Tibial artery (tissue), 4 donors: ENCODE results near the gene CNPY1.

Source experiments
- DNase-seq, 2 donors: peaks; one replicate each; pipeline ENCODE4 v3.0.0-alpha.2; 2019
- H3K27ac ChIP-seq, 2 donors: fragments of 200-600 bp; sonication (generic) in 1 of 2; 1 replicate in 1 of 2; 2 replicates in 1 of 2; pipeline ENCODE4 v1.5.1; 2018 to 2019; ENCODE audit warnings: mild to moderate bottlenecking in 1 of 2
- H3K27me3 ChIP-seq, 2 donors: fragments of 200-600 bp; sonication (generic) in 1 of 2; one replicate each; pipeline versions ENCODE4 v1.5.1 to v1.6.0; 2016 to 2019
- H3K36me3 ChIP-seq, 3 donors: fragments of 200-600 bp; sonication (generic) in 2 of 3; one replicate each; pipeline ENCODE4 v1.5.1; 2016 to 2019; ENCODE audit warnings: mild to moderate bottlenecking in 2 of 3
- H3K4me1 ChIP-seq, 4 donors: fragments of 200-600 bp; sonication (generic) in 2 of 4; 1 replicate in 3 of 4; 2 replicates in 1 of 4; pipeline ENCODE4 v1.5.1; 2016 to 2019
- H3K4me3 ChIP-seq, 2 donors: fragments of 200-600 bp; sonication (generic) in 1 of 2; 1 replicate in 1 of 2; 2 replicates in 1 of 2; pipeline ENCODE4 v1.5.1; 2018 to 2019; ENCODE audit warnings: mild to moderate bottlenecking in 2 of 2
- H3K9me3 ChIP-seq, 3 donors: fragments of 200-600 bp; sonication (generic) in 1 of 3; one replicate each; pipeline ENCODE4 v1.5.1; 2016 to 2019
- intact Hi-C: fragments of 100-400 bp; cut with DNase I; formaldehyde crosslinking; loops from one replicate; pipeline ENCODE4 v1.15.0; 2023; ENCODE audit warnings: low total_unique reads
- TF ChIP-seq, protein P1 (sequence below), 2 experiments: fragments of 200-600 bp in 1 of 2; fragments of 450-650 bp in 1 of 2; IDR thresholded peaks; one replicate each; pipeline ENCODE4 v1.5.1; 2017 to 2019; ENCODE audit warnings: antibody characterized with exemption in 2 of 2, mild to moderate bottlenecking in 1 of 2, moderate library complexity in 1 of 2

The CNPY1 gene

DNA sequence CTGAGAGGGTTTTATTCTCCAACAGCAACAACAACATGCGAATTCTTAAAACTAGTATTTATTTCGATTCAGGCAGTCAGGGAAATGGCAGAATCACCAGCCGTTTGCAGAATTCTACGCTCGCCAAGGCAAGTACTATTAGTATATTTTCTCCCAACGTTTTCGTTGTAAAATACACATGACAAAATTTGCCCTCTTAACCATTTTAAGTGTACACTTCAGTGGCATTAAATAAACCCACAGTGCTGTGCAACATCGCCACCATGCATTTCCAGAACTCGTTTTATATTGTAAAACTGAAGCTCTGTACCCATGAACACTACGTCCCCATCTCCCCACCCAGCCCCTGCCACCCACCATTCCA lies 77.6 kb downstream of the CNPY1 start:
- peaks cover 0 to 39% (median 28%) of the 10 kb centered on the region in 4 donors for H3K4me1 ChIP-seq
- H3K9me3 ChIP-seq, result no peaks in the 10 kb centered on the region
- intact Hi-C loops, result no loop called here
- H3K4me3 ChIP-seq, result no peak overlapping the region
- TF ChIP-seq, protein P1, sequence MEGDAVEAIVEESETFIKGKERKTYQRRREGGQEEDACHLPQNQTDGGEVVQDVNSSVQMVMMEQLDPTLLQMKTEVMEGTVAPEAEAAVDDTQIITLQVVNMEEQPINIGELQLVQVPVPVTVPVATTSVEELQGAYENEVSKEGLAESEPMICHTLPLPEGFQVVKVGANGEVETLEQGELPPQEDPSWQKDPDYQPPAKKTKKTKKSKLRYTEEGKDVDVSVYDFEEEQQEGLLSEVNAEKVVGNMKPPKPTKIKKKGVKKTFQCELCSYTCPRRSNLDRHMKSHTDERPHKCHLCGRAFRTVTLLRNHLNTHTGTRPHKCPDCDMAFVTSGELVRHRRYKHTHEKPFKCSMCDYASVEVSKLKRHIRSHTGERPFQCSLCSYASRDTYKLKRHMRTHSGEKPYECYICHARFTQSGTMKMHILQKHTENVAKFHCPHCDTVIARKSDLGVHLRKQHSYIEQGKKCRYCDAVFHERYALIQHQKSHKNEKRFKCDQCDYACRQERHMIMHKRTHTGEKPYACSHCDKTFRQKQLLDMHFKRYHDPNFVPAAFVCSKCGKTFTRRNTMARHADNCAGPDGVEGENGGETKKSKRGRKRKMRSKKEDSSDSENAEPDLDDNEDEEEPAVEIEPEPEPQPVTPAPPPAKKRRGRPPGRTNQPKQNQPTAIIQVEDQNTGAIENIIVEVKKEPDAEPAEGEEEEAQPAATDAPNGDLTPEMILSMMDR (IDR thresholded peaks at IDR 0.05), result no peak
- peaks cover 0 to 100% of the 10 kb centered on the region in 2 donors for H3K27me3 ChIP-seq
- no peak for DNase-seq
- no peak overlapping the region for H3K27ac ChIP-seq
- H3K36me3 ChIP-seq, result no peaks in the 10 kb centered on the region

DNA sequence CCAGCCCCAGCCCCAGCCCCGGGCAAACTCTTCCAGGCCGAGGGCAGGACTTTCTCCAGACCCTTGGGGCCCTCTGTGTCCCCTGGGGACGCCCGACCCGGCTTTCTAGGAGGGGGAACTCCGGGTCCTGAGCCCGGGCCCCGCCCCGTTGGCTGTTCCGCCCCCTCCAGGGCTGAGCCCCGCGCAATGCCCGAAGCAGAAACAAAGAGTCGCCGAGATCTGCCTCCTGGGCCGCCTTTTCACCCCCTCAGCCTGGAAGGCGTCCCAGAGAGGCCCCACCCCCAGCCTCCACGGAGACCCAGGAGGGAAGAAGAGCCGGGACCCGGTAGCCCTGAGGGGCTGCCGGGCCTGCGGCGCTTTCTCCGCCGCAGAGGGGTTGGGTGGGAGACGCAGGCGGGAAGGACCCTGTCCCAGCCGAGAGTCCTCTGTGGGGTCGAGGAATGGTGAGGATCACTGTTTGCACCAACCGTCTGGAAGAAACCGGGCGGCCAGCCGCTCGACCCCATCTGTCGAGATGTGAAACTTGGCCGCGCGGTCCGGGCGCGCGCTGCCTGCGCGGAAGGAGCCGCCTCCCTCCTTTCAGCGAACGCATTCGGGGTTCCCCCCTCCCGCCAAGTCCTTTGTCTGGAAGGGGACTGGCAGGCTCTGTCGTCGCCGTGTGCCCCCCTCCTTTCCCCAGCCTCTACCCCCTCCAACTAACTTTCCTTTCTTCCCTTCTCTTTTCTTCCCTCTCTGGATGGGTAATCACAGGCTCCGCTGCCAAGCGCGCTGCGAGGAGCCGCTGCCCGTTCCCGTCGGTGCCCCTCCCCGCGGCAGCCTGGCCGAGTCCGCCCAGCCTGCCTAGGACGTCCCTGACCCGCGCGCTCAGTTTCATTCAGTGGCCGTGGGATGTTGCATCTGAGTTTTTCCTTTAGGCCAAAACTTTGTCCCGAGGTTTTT lies 78.2 kb downstream of the CNPY1 start:
- Histone ChIP-seq H3K27me3 (peaks cover 0 to 100% of the 10 kb centered on the region in 2 donors), H3K9me3 (no peaks in the 10 kb centered on the region), H3K36me3 (no peaks in the 10 kb centered on the region), H3K4me3 (peak overlapping the region; percentile 1 to 37), H3K4me1 (peaks cover 0 to 39% (median 28%) of the 10 kb centered on the region in 4 donors), H3K27ac (no peak overlapping the region)
- TF ChIP-seq, protein P1 (IDR thresholded peaks at IDR 0.05), result no peak
- intact Hi-C loops, result no loop called here
- no peak for DNase-seq

DNA sequence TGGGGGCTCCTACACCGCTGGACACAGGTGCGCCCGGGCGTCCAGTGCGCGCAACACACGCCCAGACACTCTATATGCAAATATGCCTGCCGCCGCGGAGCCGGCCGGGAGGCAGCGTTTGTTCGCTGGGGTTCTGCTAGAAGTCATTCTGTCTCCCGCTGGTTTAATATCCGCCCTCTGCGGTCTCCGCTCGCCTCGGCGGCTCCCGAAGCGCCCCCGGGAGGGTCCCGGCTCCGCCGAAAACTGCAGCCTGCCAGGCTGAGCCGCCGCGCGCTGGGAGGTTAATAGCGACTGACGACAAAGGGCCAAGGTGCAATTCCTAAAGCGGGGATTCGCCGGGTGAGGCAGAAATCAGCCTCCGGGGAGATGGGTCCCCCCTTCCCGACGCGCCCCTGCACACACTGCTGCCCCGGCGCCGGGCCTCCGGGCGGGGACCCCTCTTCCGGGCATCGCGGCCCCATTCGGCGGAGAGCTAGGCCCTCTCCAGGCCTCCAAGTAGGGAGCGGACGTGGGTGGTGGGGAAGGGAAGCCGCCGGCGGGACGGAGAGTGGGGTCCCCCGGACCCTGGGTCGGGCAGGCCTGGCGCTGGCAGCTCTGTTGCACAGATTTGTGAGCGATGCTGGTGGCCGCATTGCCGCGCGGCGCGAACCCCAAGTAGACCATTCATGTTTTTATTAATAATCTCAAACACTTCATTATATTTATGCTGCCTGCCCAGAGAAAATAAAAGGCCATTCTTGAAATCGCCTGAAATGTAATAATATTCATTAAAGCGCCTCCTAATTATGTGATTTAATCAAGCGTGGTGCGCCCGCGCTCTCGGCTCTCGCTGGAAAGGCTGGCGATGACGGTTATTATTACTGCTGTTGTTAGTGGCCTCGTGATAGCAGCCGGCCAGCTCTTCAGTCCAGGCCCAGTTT lies 79.3 kb downstream of the CNPY1 start:
- TF ChIP-seq, protein P1 (IDR thresholded peaks at IDR 0.05), result no peak
- H3K27me3 ChIP-seq, result peaks cover 0 to 100% of the 10 kb centered on the region in 2 donors
- no peak overlapping the region for H3K4me3 ChIP-seq
- H3K9me3 ChIP-seq, result no peaks in the 10 kb centered on the region
- peaks cover 0 to 39% (median 26%) of the 10 kb centered on the region in 4 donors for H3K4me1 ChIP-seq
- intact Hi-C loops, result no loop called here
- H3K27ac ChIP-seq, result no peak overlapping the region
- H3K36me3 ChIP-seq, result no peaks in the 10 kb centered on the region
- DNase-seq, result no peak

DNA sequence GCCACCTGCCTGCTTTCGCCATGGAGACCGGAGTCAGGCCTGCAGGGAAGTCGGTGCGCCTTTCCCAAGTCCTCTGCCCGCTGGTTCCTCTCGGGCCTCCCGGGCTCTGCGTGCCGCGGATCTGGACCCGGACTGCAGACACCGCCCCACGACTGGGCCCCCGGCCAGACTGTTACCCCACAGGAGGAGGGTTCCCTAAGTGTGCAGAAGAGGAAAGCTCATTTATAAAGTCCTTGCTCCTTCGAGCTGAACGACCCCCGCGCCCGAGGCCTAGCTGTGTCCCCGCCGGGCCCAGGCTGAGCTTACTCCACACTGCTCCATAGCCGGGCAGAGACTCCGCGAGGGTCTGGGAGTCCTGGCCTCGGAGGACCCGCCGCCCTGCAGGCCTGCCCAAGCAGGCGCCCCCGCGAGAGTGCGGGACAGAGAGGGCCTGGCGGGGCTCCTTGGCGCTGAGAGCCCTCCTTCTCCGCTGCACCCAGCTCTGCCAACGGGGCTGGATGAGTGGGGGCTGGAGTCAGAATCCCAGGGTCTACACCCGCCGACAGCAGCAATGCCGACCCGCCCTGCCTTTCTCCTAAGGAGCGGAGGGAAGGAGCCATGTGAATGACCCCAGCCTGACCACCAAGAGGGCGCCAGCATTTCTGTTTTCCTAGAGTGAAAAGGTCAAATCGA lies 80.1 kb downstream of the CNPY1 start:
- Histone ChIP-seq H3K27ac (no peak overlapping the region), H3K27me3 (peaks cover 3 to 100% of the 10 kb centered on the region in 2 donors), H3K4me1 (peaks cover 0 to 39% (median 26%) of the 10 kb centered on the region in 4 donors), H3K9me3 (no peaks in the 10 kb centered on the region), H3K4me3 (no peak overlapping the region), H3K36me3 (no peaks in the 10 kb centered on the region)
- intact Hi-C loops, result no loop called here
- TF ChIP-seq, protein P1 (IDR thresholded peaks at IDR 0.05), result no peak
- DNase-seq, result no peak

GRCh38 chr7:155465761-155466141 lies 80.6 kb downstream of the CNPY1 start:
- H3K4me3 ChIP-seq, result no peak overlapping the region
- H3K27me3 ChIP-seq, result peaks cover 3 to 100% of the 10 kb centered on the region in 2 donors

More at GRCh38 chr7:155465761-155466141, 80.6 kb downstream of the CNPY1 start:
- Histone ChIP-seq H3K4me1 (peaks cover 0 to 39% (median 26%) of the 10 kb centered on the region in 4 donors), H3K27ac (no peak overlapping the region), H3K9me3 (no peaks in the 10 kb centered on the region), H3K36me3 (no peaks in the 10 kb centered on the region)
- intact Hi-C loops, result no loop called here
- no peak for DNase-seq
- TF ChIP-seq, protein P1 (IDR thresholded peaks at IDR 0.05), result no peak
